DOHH2 (cell line): ENCODE results near the gene IFITM10.

Experiments
- H3F3A ChIP-seq: fragments of 200-600 bp; sonication (generic), shearing (Covaris generic); 2 replicates; pipeline ENCODE4 v1.6.0; 2016; ENCODE audit warnings: antibody characterized with exemption, mild to moderate bottlenecking; ENCODE audit not compliant: control insufficient read depth, insufficient read depth
- H3K27ac ChIP-seq: fragments of 200-600 bp; sonication (generic); 2 replicates; pipeline ENCODE4 v1.5.1; 2014; ENCODE audit warnings: low read depth, mild to moderate bottlenecking, low read length, moderate library complexity
- H3K27me3 ChIP-seq: fragments of 200-600 bp; sonication (generic); 2 replicates; pipeline ENCODE4 v1.6.1; 2014; ENCODE audit warnings: mild to moderate bottlenecking, low read length, mixed read lengths; ENCODE audit not compliant: control insufficient read depth
- H3K36me3 ChIP-seq: fragments of 200-600 bp; sonication (generic); 2 replicates; pipeline ENCODE4 v1.6.1; 2014; ENCODE audit warnings: mild to moderate bottlenecking, low read length, moderate library complexity, mixed read lengths; ENCODE audit not compliant: control insufficient read depth
- H3K4me1 ChIP-seq: fragments of 200-600 bp; sonication (generic); 2 replicates; pipeline ENCODE4 v1.6.1; 2014; ENCODE audit warnings: mild to moderate bottlenecking, low read length, mixed read lengths; ENCODE audit not compliant: control insufficient read depth
- H3K4me2 ChIP-seq: fragments of 200-600 bp; sonication (generic); 2 replicates; pipeline ENCODE4 v1.6.0; 2014; ENCODE audit warnings: mild to moderate bottlenecking, low read length, moderate library complexity
- H3K4me3 ChIP-seq: fragments of 200-600 bp; sonication (generic); 2 replicates; pipeline ENCODE4 v1.5.1; 2014; ENCODE audit warnings: mild to moderate bottlenecking, low read length, mixed read lengths
- H3K79me2 ChIP-seq: fragments of 200-600 bp; sonication (generic); 2 replicates; pipeline ENCODE4 v1.6.1; 2014; ENCODE audit warnings: mild to moderate bottlenecking, low read length, mixed read lengths; ENCODE audit not compliant: control insufficient read depth
- H3K9me2 ChIP-seq: fragments of 200-600 bp; sonication (generic); replicated peaks from 2 replicates; pipeline ENCODE4 v1.6.1; 2014; ENCODE audit warnings: mild to moderate bottlenecking, low read length, mixed read lengths; ENCODE audit not compliant: control insufficient read depth
- H3K9me3 ChIP-seq: fragments of 200-600 bp; sonication (generic); 2 replicates; pipeline ENCODE4 v1.6.1; 2014; ENCODE audit warnings: antibody characterized with exemption, low read length, mixed read lengths; ENCODE audit not compliant: control insufficient read depth, insufficient read depth
- H4K20me1 ChIP-seq: fragments of 200-600 bp; sonication (generic); 2 replicates; pipeline ENCODE4 v1.6.0; 2014; ENCODE audit warnings: low read depth, mild to moderate bottlenecking, antibody characterized with exemption, low read length, moderate library complexity; ENCODE audit not compliant: control insufficient read depth, insufficient read depth
- CTCF ChIP-seq: fragments of 200-600 bp; sonication (generic); IDR thresholded peaks from one replicate; pipeline ENCODE4 v1.5.1; 2014; ENCODE audit warnings: antibody characterized with exemption, mild to moderate bottlenecking, low read depth, low read length; ENCODE audit not compliant: poor library complexity, severe bottlenecking
- EZH2phosphoT487 ChIP-seq: fragments of 200-600 bp; sonication (generic); IDR thresholded peaks from 2 replicates; pipeline ENCODE4 v1.6.1; 2017; ENCODE audit warnings: borderline replicate concordance, mild to moderate bottlenecking, antibody characterized with exemption, low read length, moderate library complexity, mixed read lengths

IFITM10 gene

DNA sequence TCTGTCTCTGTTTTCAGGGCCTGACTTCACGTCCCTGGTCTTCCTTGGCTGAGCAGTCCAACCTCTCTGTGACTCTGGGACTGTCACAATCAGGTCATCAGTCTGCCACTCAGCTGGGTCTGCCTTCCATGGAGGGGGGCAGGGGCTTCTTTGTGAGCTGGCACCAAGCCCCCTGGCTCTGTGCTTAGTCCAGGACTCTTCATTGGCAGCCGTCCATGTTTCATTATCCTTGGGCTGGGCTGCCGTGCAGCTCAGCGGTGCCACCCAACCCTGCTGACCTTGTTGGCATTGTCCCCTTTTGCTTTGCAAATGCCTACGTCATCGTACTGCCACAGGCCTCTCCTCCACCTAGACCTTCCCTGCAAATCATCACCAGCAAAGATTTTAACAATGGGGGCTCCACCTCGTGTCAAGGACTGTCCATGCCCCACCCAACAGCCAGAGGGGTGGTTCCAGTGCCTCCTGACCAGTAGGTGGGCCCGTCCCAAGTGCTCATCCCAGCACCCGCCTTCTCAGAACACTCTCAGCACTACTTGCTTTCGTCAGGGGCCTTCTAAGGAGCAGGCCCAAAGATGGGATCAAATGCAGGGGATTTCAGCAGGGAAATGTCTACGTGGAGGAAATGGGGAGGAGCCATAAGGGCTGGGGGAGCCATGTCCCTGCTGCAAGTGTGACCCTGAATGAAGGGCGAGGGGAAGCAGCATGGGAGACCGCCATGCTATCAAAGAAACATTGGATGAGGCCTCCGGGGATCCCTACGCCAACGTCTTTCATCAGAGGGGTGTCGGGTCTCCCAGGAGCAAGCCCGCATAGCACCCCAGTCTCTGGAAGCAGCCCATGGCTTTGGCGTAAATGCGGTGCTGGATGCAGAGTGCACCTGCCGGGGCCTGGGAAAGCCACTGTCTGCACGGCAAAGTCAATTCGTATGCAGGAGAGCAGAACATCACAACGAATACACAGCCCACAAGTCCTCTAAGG, 35.2 kb downstream of the IFITM10 start:
- no peak overlapping the region for H3K27ac ChIP-seq
- H3K9me2 ChIP-seq = no peaks in the 10 kb centered on the region
- no peaks in the 10 kb centered on the region for H4K20me1 ChIP-seq
- no peaks in the 10 kb centered on the region; the same call in 1 of the 2 replicates for H3K27me3 ChIP-seq
- H3K79me2 ChIP-seq = no peaks in the 10 kb centered on the region
- no peaks in the 10 kb centered on the region for H3F3A ChIP-seq
- no peak overlapping the region for H3K4me2 ChIP-seq
- H3K36me3 ChIP-seq = no peaks in the 10 kb centered on the region
- H3K9me3 ChIP-seq = no peaks in the 10 kb centered on the region
- no peaks in the 10 kb centered on the region for H3K4me1 ChIP-seq
- no peak overlapping the region for H3K4me3 ChIP-seq
- TF ChIP-seq CTCF (no peak), EZH2phosphoT487 (no peak)

DNA sequence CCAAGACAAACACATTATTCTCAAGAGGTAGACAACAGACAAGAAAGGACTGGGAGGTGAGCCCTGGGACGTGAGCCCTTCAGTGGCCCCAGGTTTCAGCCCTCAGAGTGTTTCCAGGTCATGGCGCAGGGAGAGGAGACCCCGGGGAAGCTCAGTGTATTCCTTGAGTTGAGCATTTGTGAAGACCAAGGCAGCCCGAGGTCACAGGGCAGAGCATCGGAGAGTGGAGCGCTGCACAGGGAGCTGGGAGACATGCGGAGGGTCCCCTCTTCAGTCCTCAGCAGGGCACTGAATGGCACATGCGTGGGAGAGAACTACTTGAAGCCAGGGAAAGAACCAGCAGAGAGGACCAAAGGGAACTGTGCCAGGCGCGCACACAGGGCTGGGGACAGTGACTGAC, 41.7 kb downstream of the IFITM10 start:
- Histone ChIP-seq H4K20me1 (no peaks in the 10 kb centered on the region), H3K27ac (no peak overlapping the region), H3K36me3 (no peaks in the 10 kb centered on the region), H3K27me3 (peaks cover 4% of the 10 kb centered on the region), H3F3A (no peaks in the 10 kb centered on the region), H3K4me2 (no peak overlapping the region), H3K4me1 (peaks cover 13% of the 10 kb centered on the region), H3K4me3 (no peak overlapping the region), H3K9me3 (no peaks in the 10 kb centered on the region), H3K9me2 (no peaks in the 10 kb centered on the region), H3K79me2 (no peaks in the 10 kb centered on the region)
- TF ChIP-seq CTCF (no peak), EZH2phosphoT487 (no peak)

DNA sequence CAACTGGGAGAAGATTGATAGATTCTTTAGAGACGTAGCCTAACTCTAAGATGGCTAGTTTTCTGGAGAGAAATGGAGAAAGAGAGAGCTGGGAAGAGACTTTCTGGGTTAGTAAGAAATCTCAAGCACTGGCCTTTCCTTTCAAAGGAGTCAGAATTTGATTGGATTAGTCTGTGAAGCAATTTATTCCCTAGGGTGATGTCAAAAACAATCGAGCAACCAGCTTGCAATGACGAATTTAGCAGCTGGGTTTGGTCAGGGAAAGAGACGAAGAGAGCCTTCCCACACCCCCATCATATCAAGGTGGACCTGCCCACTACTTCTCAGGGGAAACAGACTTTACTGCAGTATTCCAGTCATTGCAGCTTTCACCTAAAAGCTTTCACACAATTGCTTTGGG, 42.6 kb downstream of the IFITM10 start:
- no peak overlapping the region for H3K4me2 ChIP-seq
- H3K9me2 ChIP-seq = no peaks in the 10 kb centered on the region
- H3K27me3 ChIP-seq = peaks cover 4% of the 10 kb centered on the region
- H3K36me3 ChIP-seq = no peaks in the 10 kb centered on the region
- TF ChIP-seq EZH2phosphoT487 (no peak), CTCF (no peak)
- H3F3A ChIP-seq = no peaks in the 10 kb centered on the region
- no peak overlapping the region for H3K4me3 ChIP-seq
- H4K20me1 ChIP-seq = no peaks in the 10 kb centered on the region
- H3K27ac ChIP-seq = no peak overlapping the region
- no peaks in the 10 kb centered on the region for H3K79me2 ChIP-seq
- H3K4me1 ChIP-seq = peaks cover 13% of the 10 kb centered on the region
- no peaks in the 10 kb centered on the region for H3K9me3 ChIP-seq
